ENCODE data around the gene DEXI. TPM values are rescaled to one million over a fixed set of nuclear protein-coding genes. Genes with fewer than 3 reads are reported as not detected.
A peak's percentile ranks its signal among the peaks of the same experiment; 100 is the strongest.

Gene DEXI
- polyA plus RNA-seq, 3 donors, result 4.9 to 10.8 (median 6.8) TPM

DNA sequence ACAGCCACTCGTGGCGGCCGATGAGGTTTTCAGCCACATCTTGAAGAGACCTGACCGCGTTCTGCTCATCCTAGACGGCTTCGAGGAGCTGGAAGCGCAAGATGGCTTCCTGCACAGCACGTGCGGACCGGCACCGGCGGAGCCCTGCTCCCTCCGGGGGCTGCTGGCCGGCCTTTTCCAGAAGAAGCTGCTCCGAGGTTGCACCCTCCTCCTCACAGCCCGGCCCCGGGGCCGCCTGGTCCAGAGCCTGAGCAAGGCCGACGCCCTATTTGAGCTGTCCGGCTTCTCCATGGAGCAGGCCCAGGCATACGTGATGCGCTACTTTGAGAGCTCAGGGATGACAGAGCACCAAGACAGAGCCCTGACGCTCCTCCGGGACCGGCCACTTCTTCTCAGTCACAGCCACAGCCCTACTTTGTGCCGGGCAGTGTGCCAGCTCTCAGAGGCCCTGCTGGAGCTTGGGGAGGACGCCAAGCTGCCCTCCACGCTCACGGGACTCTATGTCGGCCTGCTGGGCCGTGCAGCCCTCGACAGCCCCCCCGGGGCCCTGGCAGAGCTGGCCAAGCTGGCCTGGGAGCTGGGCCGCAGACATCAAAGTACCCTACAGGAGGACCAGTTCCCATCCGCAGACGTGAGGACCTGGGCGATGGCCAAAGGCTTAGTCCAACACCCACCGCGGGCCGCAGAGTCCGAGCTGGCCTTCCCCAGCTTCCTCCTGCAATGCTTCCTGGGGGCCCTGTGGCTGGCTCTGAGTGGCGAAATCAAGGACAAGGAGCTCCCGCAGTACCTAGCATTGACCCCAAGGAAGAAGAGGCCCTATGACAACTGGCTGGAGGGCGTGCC is 35.1 kb downstream of the DEXI start:
- Mint-ChIP-seq H3K4me3 (no peak overlapping the region), H3K4me1 (no peaks in the 10 kb centered on the region), H3K9me3 (peaks cover 0 to 7% (median 5%) of the 10 kb centered on the region in 7 donors), H3K36me3 (peaks cover 86 to 96% of the 10 kb centered on the region in 2 donors), H3K27me3 (ENCODE audit: low read depth in 3 of 3) (no peaks in the 10 kb centered on the region), H3K27ac (peak overlapping the region in 2 of 7 donors; percentile 21 to 60)
- H3K4me1 ChIP-seq (ENCODE audit: control insufficient read depth in 1 of 2, insufficient read depth in 2 of 2, low read length in 2 of 2), result no peaks in the 10 kb centered on the region
- H3K27ac ChIP-seq (ENCODE audit: low read depth in 1 of 2, low read length in 2 of 2), result peak overlapping the region in 1 of 2 donors; percentile 8
- no peak overlapping the region for H3K9ac ChIP-seq (ENCODE audit: insufficient read depth, low read length, poor library complexity, severe bottlenecking)
- WGBS (ENCODE audit: insufficient coverage), result 91% methylated on average over 45 of the region's 46 CpGs
- no peak for DNase-seq
- peaks cover 3% of the 10 kb centered on the region in 2 donors for H3K9me3 ChIP-seq (replicated peaks in 1 of 2; ENCODE audit: control insufficient read depth in 1 of 2, insufficient read depth in 1 of 2, low read length in 2 of 2)
- no peak overlapping the region for H3K4me2 ChIP-seq (replicated peaks; ENCODE audit: extremely low read depth, low read length, poor library complexity, severe bottlenecking)
- H4K20me1 ChIP-seq (ENCODE audit: insufficient read depth, low read length), result peaks cover 99% of the 10 kb centered on the region
- H3K36me3 ChIP-seq (replicated peaks in 1 of 2; ENCODE audit: control insufficient read depth in 1 of 2, insufficient read depth in 2 of 2, low read length in 2 of 2), result peaks cover 99 to 100% of the 10 kb centered on the region in 2 donors
- no peaks in the 10 kb centered on the region for H3K79me2 ChIP-seq (ENCODE audit: insufficient read depth, low read length)
- intact Hi-C loops (cut with micrococcal nuclease), result loop anchor here in 1 of 2 donors (5.0 kb wide), 1 partner anchor 50 kb away; no protein-coding TSS in a partner anchor
- no peak overlapping the region for H3K4me3 ChIP-seq (replicated peaks in 1 of 3; ENCODE audit: low read depth in 2 of 3, low read length in 3 of 3)
- TF ChIP-seq, protein P1, sequence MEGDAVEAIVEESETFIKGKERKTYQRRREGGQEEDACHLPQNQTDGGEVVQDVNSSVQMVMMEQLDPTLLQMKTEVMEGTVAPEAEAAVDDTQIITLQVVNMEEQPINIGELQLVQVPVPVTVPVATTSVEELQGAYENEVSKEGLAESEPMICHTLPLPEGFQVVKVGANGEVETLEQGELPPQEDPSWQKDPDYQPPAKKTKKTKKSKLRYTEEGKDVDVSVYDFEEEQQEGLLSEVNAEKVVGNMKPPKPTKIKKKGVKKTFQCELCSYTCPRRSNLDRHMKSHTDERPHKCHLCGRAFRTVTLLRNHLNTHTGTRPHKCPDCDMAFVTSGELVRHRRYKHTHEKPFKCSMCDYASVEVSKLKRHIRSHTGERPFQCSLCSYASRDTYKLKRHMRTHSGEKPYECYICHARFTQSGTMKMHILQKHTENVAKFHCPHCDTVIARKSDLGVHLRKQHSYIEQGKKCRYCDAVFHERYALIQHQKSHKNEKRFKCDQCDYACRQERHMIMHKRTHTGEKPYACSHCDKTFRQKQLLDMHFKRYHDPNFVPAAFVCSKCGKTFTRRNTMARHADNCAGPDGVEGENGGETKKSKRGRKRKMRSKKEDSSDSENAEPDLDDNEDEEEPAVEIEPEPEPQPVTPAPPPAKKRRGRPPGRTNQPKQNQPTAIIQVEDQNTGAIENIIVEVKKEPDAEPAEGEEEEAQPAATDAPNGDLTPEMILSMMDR (IDR thresholded peaks at IDR 0.05), result no peak
- H2AFZ ChIP-seq (ENCODE audit: insufficient read depth, low read depth, low read length, poor library complexity, severe bottlenecking), result no peak overlapping the region
- H3K27me3 ChIP-seq (ENCODE audit: control insufficient read depth in 2 of 2, insufficient read depth in 2 of 2, low read length in 2 of 2), result no peaks in the 10 kb centered on the region

DNA sequence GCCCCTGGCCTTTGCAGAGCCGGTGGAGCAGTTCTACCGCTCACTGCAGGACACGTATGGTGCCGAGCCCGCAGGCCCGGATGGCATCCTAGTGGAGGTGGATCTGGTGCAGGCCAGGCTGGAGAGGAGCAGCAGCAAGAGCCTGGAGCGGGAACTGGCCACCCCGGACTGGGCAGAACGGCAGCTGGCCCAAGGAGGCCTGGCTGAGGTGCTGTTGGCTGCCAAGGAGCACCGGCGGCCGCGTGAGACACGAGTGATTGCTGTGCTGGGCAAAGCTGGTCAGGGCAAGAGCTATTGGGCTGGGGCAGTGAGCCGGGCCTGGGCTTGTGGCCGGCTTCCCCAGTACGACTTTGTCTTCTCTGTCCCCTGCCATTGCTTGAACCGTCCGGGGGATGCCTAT is 35.8 kb downstream of the DEXI start:
- Histone ChIP-seq H3K27ac (ENCODE audit: low read depth in 1 of 2, low read length in 2 of 2) (no peak overlapping the region), H4K20me1 (ENCODE audit: insufficient read depth, low read length) (peaks cover 99% of the 10 kb centered on the region), H3K4me1 (ENCODE audit: control insufficient read depth in 1 of 2, insufficient read depth in 2 of 2, low read length in 2 of 2) (no peaks in the 10 kb centered on the region), H3K9me3 (replicated peaks in 1 of 2; ENCODE audit: control insufficient read depth in 1 of 2, insufficient read depth in 1 of 2, low read length in 2 of 2) (peaks cover 3% of the 10 kb centered on the region in 2 donors), H3K79me2 (ENCODE audit: insufficient read depth, low read length) (peaks cover 4% of the 10 kb centered on the region), H3K36me3 (replicated peaks in 1 of 2; ENCODE audit: control insufficient read depth in 1 of 2, insufficient read depth in 2 of 2, low read length in 2 of 2) (peaks cover 99 to 100% of the 10 kb centered on the region in 2 donors), H2AFZ (ENCODE audit: insufficient read depth, low read depth, low read length, poor library complexity, severe bottlenecking) (no peak overlapping the region), H3K9ac (ENCODE audit: insufficient read depth, low read length, poor library complexity, severe bottlenecking) (no peak overlapping the region), H3K4me2 (replicated peaks; ENCODE audit: extremely low read depth, low read length, poor library complexity, severe bottlenecking) (no peak overlapping the region), H3K4me3 (replicated peaks in 1 of 3; ENCODE audit: low read depth in 2 of 3, low read length in 3 of 3) (no peak overlapping the region), H3K27me3 (ENCODE audit: control insufficient read depth in 2 of 2, insufficient read depth in 2 of 2, low read length in 2 of 2) (no peaks in the 10 kb centered on the region)
- TF ChIP-seq, protein P1 (IDR thresholded peaks at IDR 0.05), result no peak
- no peak for DNase-seq
- 98% methylated on average over 17 of the region's 19 CpGs for WGBS (ENCODE audit: insufficient coverage)
- H3K9me3 Mint-ChIP-seq, result peaks cover 0 to 7% (median 5%) of the 10 kb centered on the region in 7 donors
- H3K27ac Mint-ChIP-seq, result peak overlapping the region in 2 of 7 donors; percentile 21 to 60
- intact Hi-C loops (cut with micrococcal nuclease), result loop anchor here in 1 of 2 donors (5.0 kb wide), 1 partner anchor 49 kb away; no protein-coding TSS in a partner anchor
- no peak overlapping the region for H3K4me3 Mint-ChIP-seq
- H3K36me3 Mint-ChIP-seq, result peaks cover 86 to 96% of the 10 kb centered on the region in 2 donors
- no peaks in the 10 kb centered on the region for H3K27me3 Mint-ChIP-seq (ENCODE audit: low read depth in 3 of 3)
- no peaks in the 10 kb centered on the region for H3K4me1 Mint-ChIP-seq

All from CD14-positive monocyte (primary cell).